Lung (tissue), 12 donors: ENCODE measurements around the gene UMPS. TPM values are rescaled to one million over a fixed set of nuclear protein-coding genes. Genes with fewer than 3 reads are reported as not detected.

Source experiments
- ATAC-seq: fragments of 200-7000 bp; cut with Tn5 transposase; one replicate; pipeline ENCODE4 v1.9.1; 2020; ENCODE audit warnings: moderate number of reproducible peaks; ENCODE audit not compliant: insufficient read depth, low FRiP score
- DNase-seq, 3 donors: peaks; one replicate each; pipeline ENCODE4 v3.0.0-alpha.2; 2013 to 2017
- H3K27ac ChIP-seq, 2 donors: one replicate each; pipeline ENCODE4 v1.5.1; 2013; ENCODE audit warnings: mild to moderate bottlenecking in 2 of 2, moderate library complexity in 2 of 2, control low read depth in 1 of 2, inconsistent platforms in 1 of 2, low read depth in 1 of 2, low read length in 1 of 2
- H3K27me3 ChIP-seq, 3 donors: one replicate each; pipeline ENCODE4 v1.5.1; 2013; ENCODE audit warnings: low read length in 2 of 3; ENCODE audit not compliant: control insufficient read depth in 3 of 3, insufficient read depth in 3 of 3
- H3K36me3 ChIP-seq, 4 donors: one replicate each; pipeline ENCODE4 v1.5.1; 2013; ENCODE audit warnings: low read length in 4 of 4, mild to moderate bottlenecking in 1 of 4, moderate library complexity in 1 of 4; ENCODE audit not compliant: control insufficient read depth in 4 of 4, insufficient read depth in 4 of 4
- H3K4me1 ChIP-seq, 5 donors: one replicate each; pipeline ENCODE4 v1.5.1; 2013; ENCODE audit warnings: low read length in 5 of 5, mild to moderate bottlenecking in 2 of 5, moderate library complexity in 1 of 5; ENCODE audit not compliant: control insufficient read depth in 5 of 5, insufficient read depth in 5 of 5
- H3K4me3 ChIP-seq: one replicate; pipeline ENCODE4 v1.5.1; 2013; ENCODE audit warnings: mild to moderate bottlenecking, control low read depth, moderate library complexity
- H3K9ac ChIP-seq, 2 donors: one replicate each; pipeline ENCODE4 v1.5.1; 2013; ENCODE audit warnings: low read length in 2 of 2, control low read depth in 1 of 2; ENCODE audit not compliant: insufficient read depth in 1 of 2
- H3K9me3 ChIP-seq, 4 donors: one replicate each; pipeline ENCODE4 v1.5.1; 2013; ENCODE audit warnings: low read length in 3 of 4, mild to moderate bottlenecking in 1 of 4, moderate library complexity in 1 of 4; ENCODE audit not compliant: control insufficient read depth in 4 of 4, insufficient read depth in 3 of 4
- WGBS, 2 donors: extraction: QIAGEN DNeasy Blood & Tissue Kit; methylation state at CpG; one replicate each; pipeline ENCODE4 v1.1.7; 2013; 5-methylcytosine and 5-hydroxymethylcytosine counted together
- polyA plus RNA-seq, 2 donors: library from polyadenylated mRNA; stranded (reverse); fragments of 200-250 nt; gene quantifications; one replicate each; pipeline ENCODE4 v1.2.1, GENCODE V29; 2013
- total RNA-seq, 2 donors: library from RNA; depleted of rRNA in 1 of 2; stranded (reverse); fragments of >200 nt in 1 of 2; gene quantifications; one replicate each; pipeline ENCODE4 v1.2.1, GENCODE V29; 2014 to 2021
- TF ChIP-seq, protein P1 (sequence below): IDR thresholded peaks from 2 replicates; pipeline ENCODE4 v1.5.1; 2012; ENCODE audit warnings: mild to moderate bottlenecking; ENCODE audit errors: control extremely low read depth, extremely low read depth
- donor health status: control.
- donor health status: control.
- donor health status: Bipolar disorder and iron deficiency.
- donor health status: healthy.
- donor health status: DM: yes; HTN: yes; CAD: no.

Gene UMPS
- total and polyA plus RNA-seq, 4 donors, result 17.4 to 27.6 (median 20.4) TPM

- H3K4me3 ChIP-seq, result no peak overlapping the region
- ATAC-seq, result no peak
- H3K4me1 ChIP-seq, result peaks cover 0 to 14% (median 0%) of the 10 kb centered on the region in 5 donors
- H3K36me3 ChIP-seq, result peaks cover 0 to 13% (median 6%) of the 10 kb centered on the region in 4 donors
- no peaks in the 10 kb centered on the region for H3K27me3 ChIP-seq
- DNase-seq, result no peak
- H3K27ac ChIP-seq, result no peak overlapping the region
- no peaks in the 10 kb centered on the region for H3K9me3 ChIP-seq
- TF ChIP-seq, protein P1, sequence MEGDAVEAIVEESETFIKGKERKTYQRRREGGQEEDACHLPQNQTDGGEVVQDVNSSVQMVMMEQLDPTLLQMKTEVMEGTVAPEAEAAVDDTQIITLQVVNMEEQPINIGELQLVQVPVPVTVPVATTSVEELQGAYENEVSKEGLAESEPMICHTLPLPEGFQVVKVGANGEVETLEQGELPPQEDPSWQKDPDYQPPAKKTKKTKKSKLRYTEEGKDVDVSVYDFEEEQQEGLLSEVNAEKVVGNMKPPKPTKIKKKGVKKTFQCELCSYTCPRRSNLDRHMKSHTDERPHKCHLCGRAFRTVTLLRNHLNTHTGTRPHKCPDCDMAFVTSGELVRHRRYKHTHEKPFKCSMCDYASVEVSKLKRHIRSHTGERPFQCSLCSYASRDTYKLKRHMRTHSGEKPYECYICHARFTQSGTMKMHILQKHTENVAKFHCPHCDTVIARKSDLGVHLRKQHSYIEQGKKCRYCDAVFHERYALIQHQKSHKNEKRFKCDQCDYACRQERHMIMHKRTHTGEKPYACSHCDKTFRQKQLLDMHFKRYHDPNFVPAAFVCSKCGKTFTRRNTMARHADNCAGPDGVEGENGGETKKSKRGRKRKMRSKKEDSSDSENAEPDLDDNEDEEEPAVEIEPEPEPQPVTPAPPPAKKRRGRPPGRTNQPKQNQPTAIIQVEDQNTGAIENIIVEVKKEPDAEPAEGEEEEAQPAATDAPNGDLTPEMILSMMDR, result no peak
- whole genome bisulfite sequencing, 2 donors, result 85 to 87% methylated on average over 14 of the region's 14 CpGs
- no peak overlapping the region for H3K9ac ChIP-seq
Measured at GRCh38 chr3:124759666-124760401, 29.6 kb downstream of the UMPS start.

DNA sequence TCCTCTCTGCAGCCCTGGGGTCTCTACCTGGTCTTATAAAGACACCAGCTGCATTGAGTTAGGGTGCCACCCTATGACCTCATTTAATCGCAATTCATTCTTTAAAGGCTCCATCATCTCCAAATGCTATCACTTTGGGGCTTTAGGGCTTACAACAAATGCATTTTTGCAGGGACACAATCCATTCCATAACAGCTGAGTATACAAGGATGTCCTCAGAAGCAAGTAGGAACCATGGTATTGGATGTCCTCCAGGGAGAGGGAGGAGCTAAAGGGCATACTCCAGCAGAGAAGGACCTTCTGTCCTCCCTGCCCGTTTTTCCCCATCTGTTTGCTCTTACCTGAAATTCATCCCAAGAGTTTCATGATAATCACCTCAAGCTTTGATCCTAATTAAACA lies 30.3 kb downstream of the UMPS start:
- Histone ChIP-seq H3K9me3 (no peaks in the 10 kb centered on the region), H3K9ac (no peak overlapping the region), H3K27me3 (no peaks in the 10 kb centered on the region), H3K27ac (no peak overlapping the region), H3K4me3 (no peak overlapping the region), H3K4me1 (peaks cover 0 to 14% (median 0%) of the 10 kb centered on the region in 5 donors), H3K36me3 (peaks cover 4 to 18% (median 9%) of the 10 kb centered on the region in 4 donors)
- 49 to 71% methylated on average over 2 of the region's 2 CpGs for WGBS, 2 donors
- DNase-seq (peak in 2 of 3 donors; percentile 50 to 59), ATAC-seq (no peak)
- TF ChIP-seq, protein P1, result no peak

DNA sequence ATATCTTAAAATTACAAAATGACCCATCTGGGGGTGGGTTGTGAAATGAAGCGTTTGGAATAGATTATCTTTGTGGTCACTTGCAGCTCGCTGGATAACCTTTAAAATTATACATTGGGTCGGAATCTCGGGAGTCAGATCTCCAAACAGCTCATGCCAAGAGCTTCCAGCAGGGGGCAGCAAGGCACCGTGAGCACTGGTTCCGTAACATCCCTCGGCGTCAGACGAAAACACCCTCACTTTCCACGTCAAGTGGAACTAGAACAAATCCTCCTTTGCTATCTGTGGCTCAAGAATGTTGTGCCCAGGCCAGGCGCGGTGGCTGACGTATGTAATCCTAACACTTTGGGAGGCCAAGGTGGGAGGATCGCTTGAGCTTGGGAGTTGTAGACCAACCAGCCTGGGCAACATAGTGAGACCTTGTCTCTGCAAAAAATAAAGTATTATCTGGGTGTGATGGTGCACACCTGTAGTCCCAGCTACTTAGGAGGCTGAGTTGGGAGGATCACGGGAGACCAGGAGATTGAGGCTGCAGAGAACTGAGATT lies 31.1 kb downstream of the UMPS start:
- peaks cover 0 to 14% (median 0%) of the 10 kb centered on the region in 5 donors for H3K4me1 ChIP-seq
- no peak overlapping the region for H3K4me3 ChIP-seq
- peaks cover 4 to 24% (median 11%) of the 10 kb centered on the region in 4 donors for H3K36me3 ChIP-seq
- WGBS, 2 donors, result 9 to 14% methylated on average over 15 of the region's 15 CpGs
- no peaks in the 10 kb centered on the region for H3K9me3 ChIP-seq
- no peak overlapping the region for H3K9ac ChIP-seq
- TF ChIP-seq, protein P1, result peak; percentile 93
- peak; percentile 88 for ATAC-seq
- H3K27me3 ChIP-seq, result no peaks in the 10 kb centered on the region
- no peak overlapping the region for H3K27ac ChIP-seq
- DNase-seq, result peak; percentile 82 to 88 (median 84)
